GM19455 (cell line): ENCODE measurements around the gene BTBD10.
A peak's percentile ranks its signal among the peaks of the same experiment; 100 is the strongest.
"Not testable (repeated sequence)": the region's sequence is repeated elsewhere in the genome, so short reads cannot be mapped to it uniquely, and the experiment has no call there.

ENCODE experiments used
- ATAC-seq: cut with Tn5 transposase; IDR thresholded peaks from one replicate; pipeline ENCODE4 v1.9.1; 2021; ENCODE audit not compliant: unreplicated experiment

The BTBD10 gene

GRCh38 chr11:13445588-13445987 is 17.4 kb downstream of the BTBD10 start:
- ATAC-seq, result no peak

GRCh38 chr11:13440100-13440855 is 22.7 kb downstream of the BTBD10 start:
- no peak for ATAC-seq

- no peak for ATAC-seq
Measured at GRCh38 chr11:13438291-13438690, 24.7 kb downstream of the BTBD10 start.

GRCh38 chr11:13436836-13437235 is 26.2 kb downstream of the BTBD10 start:
- ATAC-seq, result not testable (repeated sequence)

GRCh38 chr11:13434247-13435205 is 28.5 kb downstream of the BTBD10 start:
- no peak for ATAC-seq

- no peak for ATAC-seq
Measured at GRCh38 chr11:13433437-13433836, 29.6 kb downstream of the BTBD10 start.

GRCh38 chr11:13429836-13430235 is 33.2 kb downstream of the BTBD10 start:
- ATAC-seq, result no peak

- no peak for ATAC-seq
Measured at GRCh38 chr11:13429288-13429687, 33.7 kb downstream of the BTBD10 start.

GRCh38 chr11:13427440-13427839 is 35.6 kb downstream of the BTBD10 start:
- no peak for ATAC-seq

GRCh38 chr11:13423372-13423771 is 39.6 kb downstream of the BTBD10 start:
- ATAC-seq, result no peak

- no peak for ATAC-seq
Measured at GRCh38 chr11:13421561-13421960, 41.5 kb downstream of the BTBD10 start.

- no peak for ATAC-seq
Measured at GRCh38 chr11:13415201-13415600, 47.8 kb downstream of the BTBD10 start.

GRCh38 chr11:13405220-13405619 is 57.8 kb downstream of the BTBD10 start:
- no peak for ATAC-seq

GRCh38 chr11:13398335-13398734 is 64.7 kb downstream of the BTBD10 start:
- ATAC-seq, result not testable (repeated sequence)

GRCh38 chr11:13391217-13391616 is 71.8 kb downstream of the BTBD10 start:
- ATAC-seq, result no peak

GRCh38 chr11:13388741-13389140 is 74.3 kb downstream of the BTBD10 start:
- ATAC-seq, result no peak

- no peak for ATAC-seq
Measured at GRCh38 chr11:13386567-13386966, 76.5 kb downstream of the BTBD10 start.

GRCh38 chr11:13384908-13385640 is 77.9 kb downstream of the BTBD10 start:
- peak; percentile 61 for ATAC-seq

GRCh38 chr11:13382751-13383150 is 80.3 kb downstream of the BTBD10 start:
- no peak for ATAC-seq

- no peak for ATAC-seq
Measured at GRCh38 chr11:13380731-13381130, 82.3 kb downstream of the BTBD10 start.

- no peak for ATAC-seq
Measured at GRCh38 chr11:13378316-13378715, 84.7 kb downstream of the BTBD10 start.
